ENCODE data around the gene TRAPPC10. TPM values are rescaled to one million over a fixed set of nuclear protein-coding genes. Genes with fewer than 3 reads are reported as not detected.

TRAPPC10 gene
- total RNA-seq, 1 experiment from 2014 or later = 31.5 TPM

DNA sequence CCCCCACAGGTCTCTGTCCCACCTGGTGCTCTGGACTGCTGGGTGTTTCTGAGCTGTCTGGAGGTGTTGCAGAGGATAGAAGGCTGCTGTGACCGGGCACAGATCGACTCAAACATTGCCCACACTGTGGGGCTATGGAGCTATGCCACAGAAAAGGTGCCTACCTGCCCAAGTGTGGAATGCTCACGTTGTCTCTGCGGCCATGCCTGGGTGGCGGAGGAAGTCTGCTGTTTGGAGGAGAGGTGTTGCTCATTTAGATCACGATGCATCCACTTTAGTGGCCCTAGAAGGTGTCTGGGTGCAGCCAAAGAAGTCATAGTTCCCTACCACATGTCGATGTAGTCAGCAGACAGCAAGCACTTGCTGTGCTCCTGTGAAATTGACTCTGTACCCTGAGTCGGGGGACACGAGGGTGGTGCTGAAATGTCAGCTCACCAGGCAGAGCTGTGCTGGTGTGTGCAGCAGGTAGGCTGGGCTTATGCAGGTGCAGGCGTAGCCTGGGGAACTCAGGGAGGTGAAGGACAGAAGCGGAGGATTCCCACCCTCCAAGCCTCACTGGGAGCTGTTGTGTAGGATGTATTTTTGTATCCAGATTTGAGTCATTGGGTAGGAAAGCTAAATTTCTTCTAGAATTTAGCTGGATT lies 62.3 kb downstream of the TRAPPC10 start:
- ChIA-PET POLR2A (no interaction called here), RAD21 (ENCODE audit: low non-redundant PET in 1 of 2, low total read pairs in 2 of 2, uncharacterized antibody in 2 of 2, unreplicated experiment in 2 of 2) (no interaction called here), CTCF (no interaction called here)
- Histone ChIP-seq H3K36me3 (ENCODE audit: control insufficient read depth in 1 of 2, insufficient read depth in 2 of 2, low read length in 2 of 2) (peaks cover 10 to 25% of the 10 kb centered on the region in 2 experiments; a peak in 3 of 4 replicates), H3K9me3 (ENCODE audit: control insufficient read depth in 1 of 2, insufficient read depth in 1 of 2, low read depth in 1 of 2, low read length in 2 of 2) (no peaks in the 10 kb centered on the region), H3K4me3 (replicated peaks in 1 of 2; ENCODE audit: low read depth in 1 of 2, low read length in 2 of 2) (no peak overlapping the region), H3K9me2 (ENCODE audit: insufficient read depth) (no peaks in the 10 kb centered on the region), H3K27me3 (ENCODE audit: insufficient read depth, low read length) (no peaks in the 10 kb centered on the region), H3K27ac (ENCODE audit: low read depth, low read length) (no peak overlapping the region), H3K9ac (ENCODE audit: low read length) (no peak overlapping the region), H3K4me2 (ENCODE audit: low read length) (no peak overlapping the region), H4K20me1 (ENCODE audit: insufficient read depth) (0 out of 2 replicates have a peak, but pooled peaks cover 3% of the 10 kb centered on the region), H2AFZ (ENCODE audit: low read depth, low read length, poor library complexity, severe bottlenecking) (no peak overlapping the region), H3K79me2 (ENCODE audit: insufficient read depth, low read length) (peaks cover 13% of the 10 kb centered on the region; the same call in 1 of the 2 replicates), H3K4me1 (ENCODE audit: control insufficient read depth in 1 of 2, insufficient read depth in 2 of 2, low read length in 2 of 2) (no peaks in the 10 kb centered on the region)
- no TSS peak for BruUV-seq (replicated peaks)
- ATAC-seq (no peak), DNase-seq (ENCODE audit: low read depth, low spot score) (no peak)
- intact Hi-C loops (cut with micrococcal nuclease) = no loop called here
- no peak for TF ChIP-seq ELF1 (IDR thresholded peaks at IDR 0.05; ENCODE audit: borderline replicate concordance, low read depth)
- TF ChIP-seq REST (IDR thresholded peaks at IDR 0.05; ENCODE audit: low read depth) = no peak
- TF ChIP-seq, protein P1, sequence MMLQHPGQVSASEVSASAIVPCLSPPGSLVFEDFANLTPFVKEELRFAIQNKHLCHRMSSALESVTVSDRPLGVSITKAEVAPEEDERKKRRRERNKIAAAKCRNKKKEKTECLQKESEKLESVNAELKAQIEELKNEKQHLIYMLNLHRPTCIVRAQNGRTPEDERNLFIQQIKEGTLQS (IDR thresholded peaks at IDR 0.05) = no peak
- no peak for TF ChIP-seq EGR1 (IDR thresholded peaks at IDR 0.05; ENCODE audit: low read depth)
- TF ChIP-seq SP1 (IDR thresholded peaks at IDR 0.05; ENCODE audit: low read depth) = no peak
- TF ChIP-seq TCF7L2 (IDR thresholded peaks at IDR 0.05; ENCODE audit: borderline replicate concordance, extremely low read depth, insufficient read depth, insufficient read length) = no peak
- no peak for TF ChIP-seq YY1 (IDR thresholded peaks at IDR 0.05; ENCODE audit: extremely low read depth, insufficient replicate concordance, low read depth, low read length)
- TF ChIP-seq JUND (IDR thresholded peaks at IDR 0.05) = no peak
- TF ChIP-seq CEBPB (IDR thresholded peaks at IDR 0.05; ENCODE audit: low read depth) = no peak
- no peak for TF ChIP-seq MAX (IDR thresholded peaks at IDR 0.05)
- no peak for TF ChIP-seq FOSL1 (IDR thresholded peaks at IDR 0.05; ENCODE audit: low read depth)
- TF ChIP-seq POLR2AphosphoS5 (IDR thresholded peaks at IDR 0.05; ENCODE audit: low read depth, low read length) = no peak
- TF ChIP-seq EZH2 (IDR thresholded peaks at IDR 0.05) = no peak
- TF ChIP-seq POLR2A (IDR thresholded peaks at IDR 0.05; ENCODE audit: borderline replicate concordance, extremely low read depth, insufficient read depth, insufficient read length) = no peak
- no peak for TF ChIP-seq CBX3 (IDR thresholded peaks at IDR 0.05; ENCODE audit: low read depth)
- no peak for TF ChIP-seq RAD21 (IDR thresholded peaks at IDR 0.05; ENCODE audit: low read depth)
- TF ChIP-seq CTCF (IDR thresholded peaks at IDR 0.05 in 2 of 3, conservative IDR thresholded peaks at IDR 0.05 in 1 of 3; ENCODE audit: borderline replicate concordance in 1 of 3, insufficient read depth in 1 of 3, low read depth in 2 of 3, low read length in 2 of 3) = no peak
- no peak for TF ChIP-seq ZNF274 (IDR thresholded peaks at IDR 0.05; ENCODE audit: low read depth, low read length)
